Endothelial cell (in vitro differentiated cells): ENCODE results near the gene LMO1. TPM values are rescaled to one million over a fixed set of nuclear protein-coding genes. Genes with fewer than 3 reads are reported as not detected.

Source experiments
- DNase-seq: peaks from one replicate; pipeline ENCODE4 v3.0.0; 2021; ENCODE audit warnings: low spot score
- H3K27ac Mint-ChIP-seq: one replicate; pipeline ENCODE4 v1.8.0; 2021; ENCODE audit warnings: mixed read lengths, inconsistent platforms; ENCODE audit not compliant: unreplicated experiment
- H3K27me3 Mint-ChIP-seq: one replicate; pipeline ENCODE4 v1.8.0; 2021; ENCODE audit warnings: mild to moderate bottlenecking, moderate library complexity, mixed read lengths, inconsistent platforms; ENCODE audit not compliant: unreplicated experiment
- H3K36me3 Mint-ChIP-seq: one replicate; pipeline ENCODE4 v1.8.0; 2021; ENCODE audit warnings: mild to moderate bottlenecking, low read depth, mixed read lengths, inconsistent platforms; ENCODE audit not compliant: unreplicated experiment
- H3K4me1 Mint-ChIP-seq: one replicate; pipeline ENCODE4 v1.8.0; 2021; ENCODE audit warnings: mild to moderate bottlenecking, mixed read lengths, inconsistent platforms; ENCODE audit not compliant: unreplicated experiment
- H3K4me3 Mint-ChIP-seq: one replicate; pipeline ENCODE4 v1.8.0; 2021; ENCODE audit warnings: mild to moderate bottlenecking, mixed read lengths, inconsistent platforms; ENCODE audit not compliant: unreplicated experiment
- H3K9me3 Mint-ChIP-seq: one replicate; pipeline ENCODE4 v1.8.0; 2021; ENCODE audit warnings: mixed read lengths, inconsistent platforms; ENCODE audit not compliant: unreplicated experiment
- total RNA-seq: library from RNA; stranded (reverse); fragmentation: NEBNext Ultra II Directional; extraction: Animal tissue kit (Norgen Biotek cat#: 25700); gene quantifications from one replicate; pipeline ENCODE4 v1.2.1, GENCODE V29; 2021; ENCODE audit not compliant: unreplicated experiment
- TF ChIP-seq, protein P1 (sequence below): fragments of 200-600 bp; sonication (generic); IDR thresholded peaks from one replicate; pipeline ENCODE4 v1.5.0; 2021; ENCODE audit warnings: antibody characterized with exemption; ENCODE audit not compliant: unreplicated experiment

The LMO1 gene
- total RNA-seq, 1 donor from 2014 or later: not detected

DNA sequence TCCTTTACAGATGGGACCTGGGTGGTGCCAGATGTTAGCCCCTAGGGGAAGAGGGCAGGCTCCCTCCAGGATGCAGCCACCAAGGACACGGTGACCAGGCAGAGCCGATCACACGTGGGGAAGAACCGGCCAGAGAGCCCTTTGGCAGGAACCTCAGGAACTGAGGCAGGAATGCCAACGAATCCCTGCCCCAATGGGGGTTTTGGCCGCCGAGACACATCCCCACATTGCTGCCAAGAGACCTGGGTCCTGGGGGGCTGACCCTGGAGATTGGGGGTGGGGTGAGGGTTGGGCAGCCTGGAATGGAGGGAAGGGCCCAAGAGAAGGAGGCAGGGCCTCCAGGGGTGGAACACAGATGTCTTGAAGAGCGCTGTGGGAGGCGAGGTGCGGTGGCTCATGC, 28.7 kb upstream of the LMO1 start:
- H3K4me1 Mint-ChIP-seq: no peaks in the 10 kb centered on the region
- DNase-seq: no peak
- TF ChIP-seq, protein P1, sequence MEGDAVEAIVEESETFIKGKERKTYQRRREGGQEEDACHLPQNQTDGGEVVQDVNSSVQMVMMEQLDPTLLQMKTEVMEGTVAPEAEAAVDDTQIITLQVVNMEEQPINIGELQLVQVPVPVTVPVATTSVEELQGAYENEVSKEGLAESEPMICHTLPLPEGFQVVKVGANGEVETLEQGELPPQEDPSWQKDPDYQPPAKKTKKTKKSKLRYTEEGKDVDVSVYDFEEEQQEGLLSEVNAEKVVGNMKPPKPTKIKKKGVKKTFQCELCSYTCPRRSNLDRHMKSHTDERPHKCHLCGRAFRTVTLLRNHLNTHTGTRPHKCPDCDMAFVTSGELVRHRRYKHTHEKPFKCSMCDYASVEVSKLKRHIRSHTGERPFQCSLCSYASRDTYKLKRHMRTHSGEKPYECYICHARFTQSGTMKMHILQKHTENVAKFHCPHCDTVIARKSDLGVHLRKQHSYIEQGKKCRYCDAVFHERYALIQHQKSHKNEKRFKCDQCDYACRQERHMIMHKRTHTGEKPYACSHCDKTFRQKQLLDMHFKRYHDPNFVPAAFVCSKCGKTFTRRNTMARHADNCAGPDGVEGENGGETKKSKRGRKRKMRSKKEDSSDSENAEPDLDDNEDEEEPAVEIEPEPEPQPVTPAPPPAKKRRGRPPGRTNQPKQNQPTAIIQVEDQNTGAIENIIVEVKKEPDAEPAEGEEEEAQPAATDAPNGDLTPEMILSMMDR: no peak
- no peak overlapping the region for H3K4me3 Mint-ChIP-seq
- H3K36me3 Mint-ChIP-seq: no peaks in the 10 kb centered on the region
- H3K9me3 Mint-ChIP-seq: no peaks in the 10 kb centered on the region
- peaks cover 2% of the 10 kb centered on the region for H3K27me3 Mint-ChIP-seq
- H3K27ac Mint-ChIP-seq: no peak overlapping the region

DNA sequence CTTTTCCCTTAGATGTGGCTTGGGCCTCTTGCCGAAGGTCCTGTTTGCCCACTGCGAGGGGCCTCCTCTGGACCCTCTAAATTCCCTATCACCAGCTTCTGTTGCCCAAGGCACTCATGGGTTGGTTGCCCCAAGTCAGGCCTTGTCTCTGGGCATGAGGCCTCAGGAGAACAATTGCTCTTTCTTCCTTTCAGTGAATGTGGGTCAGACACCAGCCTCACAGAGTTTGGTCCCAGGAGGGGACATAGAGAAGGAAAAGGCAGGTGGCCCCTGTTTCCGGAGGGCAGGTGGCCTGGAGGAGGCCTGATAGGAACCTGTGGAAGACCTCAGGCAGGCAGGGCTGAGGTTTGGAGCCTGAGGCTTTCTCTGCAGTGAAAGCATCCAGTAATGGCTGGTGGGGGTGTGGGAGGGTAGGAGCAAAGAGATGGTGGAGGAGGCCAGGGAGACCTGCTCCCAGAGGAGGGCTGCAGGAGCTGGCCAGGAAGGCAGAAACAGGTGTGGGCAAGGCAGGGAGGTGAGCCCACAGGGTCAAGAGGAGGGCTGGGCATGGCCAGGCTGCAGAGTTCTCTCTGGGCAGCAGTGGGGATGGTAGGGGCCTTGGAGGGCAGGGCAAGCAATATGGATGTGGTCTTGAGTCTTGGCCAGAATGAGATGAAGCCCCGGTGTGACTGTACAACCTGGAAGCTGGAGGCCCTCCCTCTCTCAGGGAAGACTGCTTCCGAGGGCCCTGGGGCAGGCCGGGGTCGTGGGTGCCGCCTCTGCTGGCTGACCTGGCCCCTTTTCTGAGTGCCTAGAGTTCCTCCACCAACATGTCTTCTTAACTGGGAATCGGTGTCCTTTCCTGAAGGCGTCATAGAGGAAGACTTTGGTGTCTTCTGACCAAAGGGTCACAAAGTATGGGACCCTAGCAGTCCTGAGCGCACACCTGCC, 28.0 kb upstream of the LMO1 start:
- H3K36me3 Mint-ChIP-seq: no peaks in the 10 kb centered on the region
- H3K27ac Mint-ChIP-seq: no peak overlapping the region
- H3K4me3 Mint-ChIP-seq: no peak overlapping the region
- TF ChIP-seq, protein P1: no peak
- peaks cover 2% of the 10 kb centered on the region for H3K27me3 Mint-ChIP-seq
- DNase-seq: no peak
- no peaks in the 10 kb centered on the region for H3K4me1 Mint-ChIP-seq
- no peaks in the 10 kb centered on the region for H3K9me3 Mint-ChIP-seq

DNA sequence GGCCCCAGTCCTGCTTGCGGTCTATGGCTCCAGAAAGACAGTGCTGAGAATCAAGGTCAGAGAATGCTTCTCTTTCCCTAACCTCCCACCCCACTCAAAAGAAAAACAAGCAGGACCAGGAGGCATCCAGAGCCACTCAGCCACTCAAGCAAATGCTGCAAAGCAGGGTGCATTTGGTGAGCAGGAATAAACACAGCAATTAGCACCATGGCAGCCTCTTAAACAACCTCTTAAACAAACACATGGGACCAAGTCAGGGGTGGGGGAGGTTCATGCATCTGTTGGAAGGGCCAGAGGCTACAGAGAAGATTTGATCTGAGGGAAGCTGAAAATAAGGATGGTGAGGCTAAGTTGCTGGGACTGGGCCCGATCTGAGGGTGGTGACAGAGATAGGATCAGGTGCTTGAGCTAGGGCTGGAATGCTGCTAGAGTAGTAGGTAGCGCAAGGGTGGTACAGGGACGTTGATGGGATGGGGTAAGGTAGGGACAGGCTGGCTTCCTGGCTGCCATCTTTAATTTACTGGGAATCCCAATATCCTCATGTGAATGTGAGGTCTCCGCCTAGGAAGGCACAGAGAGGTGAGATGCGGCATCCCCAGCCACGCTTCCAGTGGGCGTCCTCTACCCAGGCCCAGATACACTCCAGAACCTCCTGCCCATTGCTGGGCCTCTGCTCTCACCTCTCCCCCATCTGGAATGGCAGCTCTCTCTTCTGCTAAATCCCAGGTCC, 26.6 kb upstream of the LMO1 start:
- Mint-ChIP-seq H3K9me3 (no peaks in the 10 kb centered on the region), H3K27ac (no peak overlapping the region), H3K36me3 (no peaks in the 10 kb centered on the region), H3K4me1 (no peaks in the 10 kb centered on the region), H3K4me3 (no peak overlapping the region), H3K27me3 (peaks cover 2% of the 10 kb centered on the region)
- TF ChIP-seq, protein P1: no peak
- DNase-seq: no peak

DNA sequence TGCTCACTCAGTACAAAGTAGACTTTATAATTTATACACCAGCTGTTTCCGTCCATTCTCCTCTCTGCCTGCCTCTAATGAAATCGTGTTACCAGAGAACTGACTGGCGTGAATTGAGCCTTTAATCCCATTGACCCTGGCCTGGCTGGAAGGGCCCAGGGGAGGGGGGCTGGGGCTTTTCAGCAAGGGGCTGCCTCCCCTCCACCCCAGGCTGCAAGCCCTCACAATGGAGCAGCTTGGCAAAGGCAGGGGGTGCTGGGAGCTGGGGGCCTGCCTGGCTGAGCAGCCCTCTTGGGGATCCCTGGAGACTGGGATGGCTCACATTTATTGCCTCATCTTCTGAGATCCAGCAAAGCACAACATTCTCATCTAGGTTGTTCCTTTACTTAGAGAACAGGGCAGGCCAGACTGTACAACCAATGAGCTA, 25.8 kb upstream of the LMO1 start:
- Mint-ChIP-seq H3K27me3 (peaks cover 6% of the 10 kb centered on the region), H3K36me3 (no peaks in the 10 kb centered on the region), H3K27ac (no peak overlapping the region), H3K9me3 (no peaks in the 10 kb centered on the region), H3K4me1 (no peaks in the 10 kb centered on the region), H3K4me3 (no peak overlapping the region)
- no peak for DNase-seq
- TF ChIP-seq, protein P1: no peak
